Effector CD8-positive, alpha-beta T cell (primary cell): Measurements from ENCODE around the gene HAPLN3.
A peak's percentile ranks its signal among the peaks of the same experiment; 100 is the strongest.

Source experiments
- DNase-seq: peaks from one replicate; lab custom pipeline; 2025; lab: John Stamatoyannopoulos, UW

The HAPLN3 gene

GRCh38 chr15:88860212-88860611 lies 35.1 kb downstream of the HAPLN3 start:
- DNase-seq: no peak

GRCh38 chr15:88859550-88859949 lies 35.8 kb downstream of the HAPLN3 start:
- no peak for DNase-seq

- DNase-seq: no peak
These were observed 36.4 kb downstream of the HAPLN3 start for GRCh38 chr15:88858934-88859333.

DNA sequence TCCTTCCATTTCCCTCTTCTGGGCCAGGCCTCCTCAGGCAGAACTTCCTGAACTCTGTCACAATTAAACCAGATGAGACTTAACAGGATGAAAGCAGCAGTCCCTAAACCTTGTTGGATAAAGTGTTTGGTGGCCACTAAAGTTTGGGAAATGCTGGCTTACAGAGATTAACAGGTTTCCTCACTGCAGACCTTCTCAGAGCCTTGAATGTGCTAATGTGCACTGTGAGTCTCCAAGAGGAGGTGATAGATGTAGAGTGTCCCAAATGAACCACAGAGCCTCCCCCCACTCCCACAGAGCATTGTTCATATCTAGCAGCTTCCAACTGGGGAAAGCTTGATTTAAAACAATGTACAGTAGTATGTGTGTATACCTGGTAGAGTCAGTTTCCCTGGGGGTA lies 42.9 kb downstream of the HAPLN3 start:
- no peak for DNase-seq

GRCh38 chr15:88849376-88850072 lies 45.8 kb downstream of the HAPLN3 start:
- no peak for DNase-seq

GRCh38 chr15:88848203-88848602 lies 47.1 kb downstream of the HAPLN3 start:
- no peak for DNase-seq

DNA sequence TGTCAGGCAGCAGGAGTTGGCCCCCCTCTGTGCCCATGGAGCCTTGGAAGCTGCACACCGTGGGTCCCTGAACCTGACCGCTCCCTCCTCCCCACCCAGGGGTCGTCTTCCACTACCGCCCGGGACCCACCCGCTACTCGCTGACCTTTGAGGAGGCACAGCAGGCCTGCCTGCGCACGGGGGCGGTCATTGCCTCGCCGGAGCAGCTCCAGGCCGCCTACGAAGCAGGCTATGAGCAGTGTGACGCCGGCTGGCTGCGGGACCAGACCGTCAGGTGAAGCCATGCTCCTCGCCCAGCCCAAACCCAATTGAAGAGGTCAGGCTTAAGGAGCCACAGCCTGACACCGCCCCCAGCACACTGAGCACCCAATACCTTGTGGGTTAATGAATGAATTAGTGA lies 48.2 kb downstream of the HAPLN3 start:
- no peak for DNase-seq

DNA sequence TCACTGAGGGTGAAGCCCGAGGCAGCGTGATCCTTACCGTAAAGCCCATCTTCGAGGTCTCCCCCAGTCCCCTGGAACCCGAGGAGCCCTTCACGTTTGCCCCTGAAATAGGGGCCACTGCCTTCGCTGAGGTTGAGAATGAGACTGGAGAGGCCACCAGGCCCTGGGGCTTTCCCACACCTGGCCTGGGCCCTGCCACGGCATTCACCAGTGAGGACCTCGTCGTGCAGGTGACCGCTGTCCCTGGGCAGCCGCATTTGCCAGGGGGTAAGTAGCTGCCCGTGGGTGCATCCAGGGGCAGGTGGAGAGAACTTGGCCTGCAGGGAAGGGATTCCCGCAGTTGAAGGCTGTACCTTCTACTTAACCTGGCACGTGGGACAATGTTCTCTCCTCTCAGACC lies 49.7 kb downstream of the HAPLN3 start:
- DNase-seq: no peak

DNA sequence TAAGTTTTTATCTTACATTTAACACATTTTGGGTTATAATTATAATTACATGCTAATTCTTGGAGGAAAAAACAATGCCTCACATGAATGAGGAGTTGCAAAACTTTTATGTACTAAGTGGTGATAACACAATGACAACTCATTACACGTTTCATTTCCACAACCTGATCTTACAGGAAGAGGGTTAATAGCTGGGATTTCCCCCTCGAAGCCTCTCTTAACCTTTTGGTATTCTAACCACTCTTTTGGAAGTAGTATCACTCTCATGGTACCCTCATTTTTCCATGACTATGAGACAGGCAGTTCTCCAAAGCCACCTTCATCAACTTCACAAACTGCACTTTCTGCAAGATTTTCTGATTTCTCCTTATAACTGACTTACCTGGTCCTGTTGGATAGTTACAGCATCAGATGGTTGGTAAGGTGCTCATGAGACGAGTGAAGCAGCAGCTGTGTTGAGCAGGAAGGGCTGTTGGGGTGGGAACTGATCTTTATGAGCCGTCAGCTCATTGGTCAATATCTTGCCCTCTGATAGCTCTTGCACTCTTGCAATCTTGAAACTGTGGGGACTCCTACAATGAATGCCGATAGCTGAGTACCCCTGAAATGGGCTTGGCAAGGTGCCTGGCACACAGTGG lies 50.5 kb downstream of the HAPLN3 start:
- DNase-seq: no peak

DNA sequence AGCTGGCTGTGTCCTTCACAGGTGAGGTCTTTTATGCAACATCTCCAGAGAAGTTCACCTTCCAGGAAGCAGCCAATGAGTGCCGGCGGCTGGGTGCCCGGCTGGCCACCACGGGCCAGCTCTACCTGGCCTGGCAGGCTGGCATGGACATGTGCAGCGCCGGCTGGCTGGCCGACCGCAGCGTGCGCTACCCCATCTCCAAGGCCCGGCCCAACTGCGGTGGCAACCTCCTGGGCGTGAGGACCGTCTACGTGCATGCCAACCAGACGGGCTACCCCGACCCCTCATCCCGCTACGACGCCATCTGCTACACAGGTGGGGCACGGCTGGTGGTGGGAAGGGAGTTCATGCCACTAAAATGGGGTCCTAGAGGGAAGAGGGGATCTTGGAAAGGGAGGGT lies 52.0 kb downstream of the HAPLN3 start:
- DNase-seq: no peak

GRCh38 chr15:88842156-88842555 lies 53.2 kb downstream of the HAPLN3 start:
- no peak for DNase-seq

GRCh38 chr15:88841236-88841635 lies 54.1 kb downstream of the HAPLN3 start:
- no peak for DNase-seq

- DNase-seq: no peak
These were observed 55.4 kb downstream of the HAPLN3 start for GRCh38 chr15:88839961-88840360.

DNA sequence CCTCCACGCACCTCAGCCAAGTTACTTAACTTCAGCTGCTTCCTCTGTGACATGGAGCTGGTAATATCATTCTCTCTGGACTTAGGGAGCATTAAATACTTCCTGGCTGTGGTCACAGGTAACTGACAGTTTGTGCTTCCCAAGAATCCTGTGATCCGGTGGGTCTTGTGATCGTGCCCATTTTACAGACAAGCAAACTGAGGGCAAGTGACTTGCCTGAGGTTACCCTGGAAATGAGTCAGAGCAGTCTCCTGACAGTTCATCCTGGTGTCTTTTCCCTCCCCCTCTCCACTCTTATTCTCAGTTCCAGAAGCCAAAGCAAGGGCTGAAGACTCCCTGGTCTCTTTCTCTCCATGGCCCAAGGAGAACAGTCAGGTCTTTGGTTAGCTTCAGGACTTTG lies 56.2 kb downstream of the HAPLN3 start:
- no peak for DNase-seq

GRCh38 chr15:88838667-88839066 lies 56.7 kb downstream of the HAPLN3 start:
- no peak for DNase-seq

- DNase-seq: no peak
These were observed 59.7 kb downstream of the HAPLN3 start for GRCh38 chr15:88835646-88836045.

- DNase-seq: no peak
These were observed 60.2 kb downstream of the HAPLN3 start for GRCh38 chr15:88835119-88835518.

DNA sequence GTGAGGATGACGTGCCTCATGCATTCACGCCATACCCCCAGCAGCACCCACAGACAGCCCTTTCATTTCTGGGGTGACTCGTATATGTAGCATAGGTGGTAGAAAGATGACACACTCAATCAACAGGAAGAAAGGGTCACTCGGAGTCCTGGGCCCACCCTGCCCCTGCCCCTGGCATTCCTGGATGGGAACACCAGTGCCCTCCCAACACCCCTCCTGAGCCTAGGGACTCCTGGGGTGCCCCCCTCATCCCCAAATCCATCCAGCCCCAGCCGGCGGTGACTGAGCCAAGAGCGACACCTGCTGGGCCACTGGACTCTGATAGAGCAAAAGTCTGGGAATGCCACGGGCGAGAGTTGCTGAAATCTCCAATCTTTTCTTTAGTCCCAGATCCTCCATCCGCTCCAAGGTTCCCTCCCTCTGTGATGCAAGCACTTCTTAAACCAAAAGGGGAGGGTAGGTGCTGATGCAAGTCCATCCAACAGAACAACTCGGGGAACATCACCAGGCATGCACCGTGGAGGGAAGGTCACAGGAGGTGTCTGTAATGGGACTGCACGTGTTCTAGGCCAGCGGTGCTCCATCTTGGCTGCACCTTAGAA lies 61.0 kb downstream of the HAPLN3 start:
- peak; percentile 2 for DNase-seq

DNA sequence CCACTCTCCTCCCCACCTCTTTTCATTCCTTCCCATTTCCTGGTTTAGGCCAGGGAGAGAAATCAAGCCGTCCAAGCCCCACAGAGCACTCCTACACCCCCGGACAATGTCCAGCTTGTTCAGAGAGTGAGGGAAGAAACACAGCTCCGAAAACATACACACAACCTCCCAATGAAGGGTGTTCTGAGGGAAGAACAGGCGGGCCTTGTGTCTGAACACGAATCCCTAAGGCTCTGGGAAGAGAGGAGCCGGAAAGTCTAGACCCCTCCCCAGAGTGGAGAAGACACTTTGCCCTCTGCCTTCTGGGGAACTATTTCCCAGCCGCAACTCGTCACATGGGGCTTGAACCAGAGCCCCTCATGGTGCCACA lies 61.6 kb downstream of the HAPLN3 start:
- no peak for DNase-seq

- no peak for DNase-seq
These were observed 62.3 kb downstream of the HAPLN3 start for GRCh38 chr15:88832820-88833730.

DNA sequence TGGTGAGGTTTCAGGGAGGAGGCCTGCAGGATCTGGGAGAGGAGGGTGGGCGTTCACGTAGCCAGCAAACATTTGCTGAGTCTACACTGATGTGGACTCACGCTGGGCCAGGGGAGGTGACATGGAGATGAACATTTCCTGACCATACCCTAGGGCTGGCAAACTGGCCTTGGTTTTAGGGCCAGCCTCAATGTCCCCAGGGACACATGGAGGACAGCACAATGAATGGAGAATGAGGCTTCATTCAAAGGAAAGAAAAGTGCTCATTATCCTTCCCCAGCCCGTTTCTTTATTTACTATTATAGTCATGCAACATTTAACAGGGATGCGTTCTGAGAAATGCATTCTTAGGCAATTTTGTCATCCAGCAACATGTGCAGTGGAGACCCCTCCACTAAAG lies 65.3 kb downstream of the HAPLN3 start:
- no peak for DNase-seq

DNA sequence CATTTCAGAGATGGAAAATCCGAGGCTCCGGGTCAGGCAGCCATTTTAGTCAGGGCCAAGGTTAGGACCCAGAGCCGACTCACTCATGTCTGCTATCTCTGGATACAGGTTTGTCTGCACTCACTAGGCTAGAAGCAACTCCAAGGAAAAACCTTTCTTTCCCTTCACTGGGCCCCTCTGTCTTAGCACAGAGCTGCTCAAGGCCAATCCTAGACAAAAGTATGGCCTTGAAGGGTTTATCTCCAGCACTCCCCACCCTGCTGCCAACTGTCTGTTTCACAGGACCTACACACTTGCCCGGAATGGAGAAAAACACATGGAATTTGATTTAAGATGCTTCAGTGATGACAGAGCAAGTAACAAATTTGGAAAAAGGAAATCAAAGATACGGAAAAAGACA lies 66.6 kb downstream of the HAPLN3 start:
- DNase-seq: no peak
